Thoracic aorta (tissue), 2 donors: ENCODE results near the gene PLA2G4C. TPM values are rescaled to one million over a fixed set of nuclear protein-coding genes. Genes with fewer than 3 reads are reported as not detected.

Experiments used
- ATAC-seq: fragments of 150-250 bp; one replicate; pipeline ENCODE4 v1.8.0; 2017; ENCODE audit warnings: low read depth; ENCODE audit not compliant: insufficient number of reproducible peaks, low FRiP score
- DNase-seq: peaks from one replicate; pipeline ENCODE4 v3.0.0-alpha.2; 2020; ENCODE audit warnings: low spot score
- H3K27ac ChIP-seq, 2 donors: fragments of 200-600 bp; sonication (generic); 1 replicate in 1 of 2; 2 replicates in 1 of 2; pipeline ENCODE4 v1.5.1; 2016; ENCODE audit warnings: mild to moderate bottlenecking in 2 of 2, moderate library complexity in 2 of 2
- H3K27me3 ChIP-seq: fragments of 200-600 bp; sonication (generic); replicated peaks from 2 replicates; pipeline ENCODE4 v1.6.0; 2016; ENCODE audit warnings: mild to moderate bottlenecking; ENCODE audit not compliant: insufficient read depth
- H3K36me3 ChIP-seq: fragments of 200-600 bp; sonication (generic); one replicate; pipeline ENCODE4 v1.5.1; 2016
- H3K4me1 ChIP-seq, 2 donors: fragments of 200-600 bp; sonication (generic); 1 replicate in 1 of 2; 2 replicates in 1 of 2; pipeline versions ENCODE4 v1.5.1 to v1.6.0; 2016; ENCODE audit warnings: low read depth in 2 of 2, mild to moderate bottlenecking in 1 of 2; ENCODE audit not compliant: control insufficient read depth in 1 of 2
- H3K4me3 ChIP-seq: fragments of 200-600 bp; sonication (generic); 2 replicates; pipeline ENCODE4 v1.5.1; 2016; ENCODE audit warnings: mild to moderate bottlenecking
- H3K9me3 ChIP-seq: fragments of 200-600 bp; sonication (generic); 2 replicates; pipeline ENCODE4 v1.5.1; 2016
- CTCF ChIP-seq: fragments of 200-600 bp; sonication (generic); IDR thresholded peaks from one replicate; pipeline ENCODE4 v1.5.1; 2019; ENCODE audit warnings: antibody characterized with exemption
- total RNA-seq, 2 donors: library from RNA; depleted of rRNA; stranded (reverse); fragments of >200 nt; gene quantifications; one replicate each; pipeline versions ENCODE4 v1.1.0 to v1.2.3, GENCODE V29; 2016

PLA2G4C gene
- total RNA-seq, 2 donors from 2014 or later = 24.2 to 35.9 TPM

- Histone ChIP-seq H3K4me3 (no peak overlapping the region), H3K27ac (no peak overlapping the region)
- no peak for DNase-seq
Observed at GRCh38 chr19:48025480-48025879, 85.1 kb downstream of the PLA2G4C start.

DNA sequence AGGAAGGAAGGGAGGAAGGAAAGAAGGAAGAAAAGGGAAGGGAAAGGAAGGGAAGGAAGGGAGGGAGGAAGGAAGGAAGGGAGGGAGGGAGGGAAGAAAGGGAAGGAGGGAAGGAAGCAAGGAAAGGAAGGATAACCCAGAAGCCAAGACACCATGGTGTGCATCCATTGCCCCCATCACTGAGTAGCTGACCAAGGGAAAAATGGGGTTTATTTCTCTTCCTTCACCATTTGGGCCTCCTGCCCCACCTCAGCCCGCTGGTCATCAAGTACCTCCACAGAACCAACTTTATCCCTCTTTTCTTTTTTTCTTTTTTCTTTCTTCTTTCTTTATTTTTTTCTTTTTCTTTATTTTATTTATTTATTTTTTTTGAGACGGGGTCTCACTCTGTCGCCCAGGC is 87.1 kb downstream of the PLA2G4C start:
- no peaks in the 10 kb centered on the region for H3K9me3 ChIP-seq
- ATAC-seq = no peak
- H3K36me3 ChIP-seq = no peaks in the 10 kb centered on the region
- DNase-seq = no peak
- H3K4me1 ChIP-seq = no peaks in the 10 kb centered on the region
- H3K27me3 ChIP-seq = no peaks in the 10 kb centered on the region
- no peak overlapping the region for H3K27ac ChIP-seq
- no peak overlapping the region for H3K4me3 ChIP-seq
- TF ChIP-seq CTCF = no peak

More at GRCh38 chr19:48025480-48025879, 85.1 kb downstream of the PLA2G4C start:
- no peaks in the 10 kb centered on the region for H3K9me3 ChIP-seq
- no peaks in the 10 kb centered on the region for H3K36me3 ChIP-seq
- no peak for TF ChIP-seq CTCF
- no peaks in the 10 kb centered on the region for H3K4me1 ChIP-seq
- no peaks in the 10 kb centered on the region for H3K27me3 ChIP-seq
- no peak for ATAC-seq

DNA sequence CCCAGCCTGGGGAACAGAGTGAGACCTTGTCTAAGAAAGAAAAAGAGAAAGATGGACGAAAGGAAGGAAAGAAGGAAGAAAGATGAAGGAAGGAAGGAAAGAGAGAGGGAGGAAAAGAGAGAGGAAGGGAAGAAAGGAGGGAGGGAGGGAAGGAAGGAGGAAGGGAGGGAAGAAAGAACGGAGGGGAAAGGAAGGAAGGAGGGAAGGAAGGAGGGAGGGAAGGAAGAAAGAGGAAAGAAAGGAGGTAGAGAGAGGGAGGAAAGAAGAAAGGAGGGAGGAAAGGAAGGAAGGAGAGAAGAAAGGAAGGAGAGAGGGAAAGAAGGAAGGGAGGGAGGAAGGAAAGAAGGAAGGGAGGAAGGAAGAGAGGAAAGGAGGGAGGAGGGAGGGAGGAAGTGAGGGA is 87.6 kb downstream of the PLA2G4C start:
- DNase-seq (no peak), ATAC-seq (no peak)
- Histone ChIP-seq H3K4me1 (no peaks in the 10 kb centered on the region), H3K9me3 (no peaks in the 10 kb centered on the region), H3K27ac (no peak overlapping the region), H3K36me3 (no peaks in the 10 kb centered on the region), H3K27me3 (no peaks in the 10 kb centered on the region), H3K4me3 (no peak overlapping the region)
- no peak for TF ChIP-seq CTCF

DNA sequence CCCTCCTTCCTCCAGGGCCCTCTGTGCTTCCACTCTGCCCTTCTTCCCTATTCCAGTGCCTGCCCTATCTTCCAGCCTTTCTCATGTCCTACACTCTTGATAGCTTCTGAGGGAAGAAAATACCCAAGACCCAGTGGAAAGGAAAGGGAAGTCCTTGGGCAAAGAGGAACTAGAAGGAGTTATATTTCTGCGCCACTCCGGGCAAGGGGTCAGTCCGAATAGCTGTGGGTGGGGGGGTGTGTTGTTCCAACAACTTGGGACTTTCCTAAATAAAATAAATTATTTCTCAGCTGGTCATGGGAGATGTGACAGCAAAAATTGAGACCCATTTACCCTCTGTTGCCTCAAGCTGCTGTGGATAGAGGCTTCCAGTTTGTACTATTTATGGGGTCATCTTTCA is 89.9 kb downstream of the PLA2G4C start:
- no peak for ATAC-seq
- H3K4me1 ChIP-seq = no peaks in the 10 kb centered on the region
- H3K4me3 ChIP-seq = no peak overlapping the region
- H3K36me3 ChIP-seq = no peaks in the 10 kb centered on the region
- H3K27ac ChIP-seq = no peak overlapping the region
- H3K9me3 ChIP-seq = no peaks in the 10 kb centered on the region
- H3K27me3 ChIP-seq = no peaks in the 10 kb centered on the region
- no peak for DNase-seq
- no peak for TF ChIP-seq CTCF

GRCh38 chr19:48010932-48011758 is 99.5 kb downstream of the PLA2G4C start:
- H3K36me3 ChIP-seq = no peaks in the 10 kb centered on the region
- no peak for ATAC-seq
- DNase-seq = no peak
- H3K4me3 ChIP-seq = no peak overlapping the region
- no peaks in the 10 kb centered on the region for H3K4me1 ChIP-seq
- TF ChIP-seq CTCF = no peak
- H3K27me3 ChIP-seq = no peaks in the 10 kb centered on the region
- no peak overlapping the region for H3K27ac ChIP-seq
- H3K9me3 ChIP-seq = no peaks in the 10 kb centered on the region
